ENCODE data around the gene AKAP8.
"Not testable (repeated sequence)": the region's sequence is repeated elsewhere in the genome, so short reads cannot be mapped to it uniquely, and the experiment has no call there.

Gene AKAP8

DNA sequence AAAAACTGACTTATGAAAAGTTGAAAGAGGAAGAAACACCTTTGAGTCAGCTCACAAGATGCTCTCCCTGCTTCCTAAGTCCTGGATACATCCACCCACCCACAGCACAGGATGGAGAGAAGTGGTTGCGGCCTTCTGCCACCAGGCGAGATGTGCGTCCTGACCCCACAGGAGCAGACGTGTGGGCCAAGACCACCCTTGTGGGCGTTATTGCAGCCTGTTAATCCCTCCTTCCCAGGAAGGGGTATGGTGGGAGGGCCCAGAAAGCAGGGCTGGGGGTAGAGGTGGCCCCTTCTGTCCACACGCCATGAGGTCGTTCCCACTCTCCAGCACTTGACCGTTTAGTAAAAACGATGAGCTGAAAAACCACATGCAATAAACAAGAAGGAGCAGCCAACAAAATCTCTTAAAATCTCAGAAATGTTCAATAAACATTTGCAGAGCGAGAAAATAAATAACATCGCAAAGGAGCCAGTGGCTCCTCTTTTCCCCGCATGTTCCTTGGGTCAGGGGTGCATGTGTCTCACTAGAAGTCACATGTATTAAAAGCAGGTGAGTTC is 41.6 kb upstream of the AKAP8 start:
- Histone ChIP-seq H3K9me3 (replicated peaks; ENCODE audit: low read length) (peaks cover 10% of the 10 kb centered on the region), H3K27me3 (ENCODE audit: control insufficient read depth, insufficient read depth, low read length) (no peaks in the 10 kb centered on the region), H3K4me1 (ENCODE audit: control insufficient read depth, insufficient read depth, low read length) (peaks cover 18% of the 10 kb centered on the region), H3K4me2 (ENCODE audit: low read length) (no peak overlapping the region), H3K9ac (ENCODE audit: low read depth, low read length) (no peak overlapping the region), H3K4me3 (ENCODE audit: low read length) (no peak overlapping the region), H3K36me3 (ENCODE audit: insufficient read depth, low read length) (peaks cover 50% of the 10 kb centered on the region)

- H3K36me3 ChIP-seq (ENCODE audit: insufficient read depth, low read length), result peaks cover 49% of the 10 kb centered on the region
- H3K4me1 ChIP-seq (ENCODE audit: control insufficient read depth, insufficient read depth, low read length), result peaks cover 18% of the 10 kb centered on the region
- H3K4me3 ChIP-seq (ENCODE audit: low read length), result peak overlapping the region; percentile 66
Observed at GRCh38 chr19:15419413-15420025, 39.9 kb upstream of the AKAP8 start.

GRCh38 chr19:15418579-15419412 is 39.2 kb upstream of the AKAP8 start, which contains the start of gene AKAP8L:
Gene AKAP8L, minus strand, starts transcription at chr19:15418988. Its CDS starts 65 bp downstream, at chr19:15418923.
- Histone ChIP-seq H3K36me3 (ENCODE audit: insufficient read depth, low read length) (peaks cover 42% of the 10 kb centered on the region), H3K4me1 (ENCODE audit: control insufficient read depth, insufficient read depth, low read length) (peaks cover 18% of the 10 kb centered on the region), H3K9me3 (replicated peaks; ENCODE audit: low read length) (peaks cover 9% of the 10 kb centered on the region), H3K4me3 (ENCODE audit: low read length) (peak within 1 kb of the TSS; percentile 90), H3K9ac (ENCODE audit: low read depth, low read length) (peak within 1 kb of the TSS; percentile 91), H3K27me3 (ENCODE audit: control insufficient read depth, insufficient read depth, low read length) (no peaks in the 10 kb centered on the region), H3K4me2 (ENCODE audit: low read length) (peak within 1 kb of the TSS; percentile 93)

More at GRCh38 chr19:15419413-15420025, 39.9 kb upstream of the AKAP8 start:
- no peaks in the 10 kb centered on the region for H3K27me3 ChIP-seq (ENCODE audit: control insufficient read depth, insufficient read depth, low read length)
- peak overlapping the region; percentile 62 for H3K9ac ChIP-seq (ENCODE audit: low read depth, low read length)
- H3K4me2 ChIP-seq (ENCODE audit: low read length), result peak overlapping the region; percentile 84
- peaks cover 10% of the 10 kb centered on the region for H3K9me3 ChIP-seq (replicated peaks; ENCODE audit: low read length)

DNA sequence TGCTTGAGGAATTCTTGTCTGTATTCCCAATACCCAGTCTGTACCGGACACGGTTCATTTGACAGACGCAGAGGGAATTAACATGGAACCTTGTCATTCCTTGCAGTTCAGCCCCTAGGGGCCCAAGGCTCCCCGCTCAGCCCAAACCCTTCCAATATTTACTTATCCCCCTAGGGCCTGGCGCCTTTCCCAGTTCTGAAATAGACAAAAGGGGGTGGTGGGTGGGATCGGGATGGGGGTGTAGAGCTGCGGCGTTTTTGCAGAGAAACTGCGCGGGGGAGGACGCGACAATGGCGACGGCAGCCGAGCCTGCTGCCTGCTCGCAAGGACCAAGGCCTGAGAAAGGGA is 38.6 kb upstream of the AKAP8 start:
- H3K4me1 ChIP-seq (ENCODE audit: control insufficient read depth, insufficient read depth, low read length), result peaks cover 18% of the 10 kb centered on the region
- H3K27me3 ChIP-seq (ENCODE audit: control insufficient read depth, insufficient read depth, low read length), result no peaks in the 10 kb centered on the region
- peaks cover 3% of the 10 kb centered on the region for H3K9me3 ChIP-seq (replicated peaks; ENCODE audit: low read length)
- peak overlapping the region; percentile 90 for H3K4me3 ChIP-seq (ENCODE audit: low read length)
- peaks cover 39% of the 10 kb centered on the region for H3K36me3 ChIP-seq (ENCODE audit: insufficient read depth, low read length)
- H3K4me2 ChIP-seq (ENCODE audit: low read length), result peak overlapping the region; percentile 93
- H3K9ac ChIP-seq (ENCODE audit: low read depth, low read length), result peak overlapping the region; percentile 91

DNA sequence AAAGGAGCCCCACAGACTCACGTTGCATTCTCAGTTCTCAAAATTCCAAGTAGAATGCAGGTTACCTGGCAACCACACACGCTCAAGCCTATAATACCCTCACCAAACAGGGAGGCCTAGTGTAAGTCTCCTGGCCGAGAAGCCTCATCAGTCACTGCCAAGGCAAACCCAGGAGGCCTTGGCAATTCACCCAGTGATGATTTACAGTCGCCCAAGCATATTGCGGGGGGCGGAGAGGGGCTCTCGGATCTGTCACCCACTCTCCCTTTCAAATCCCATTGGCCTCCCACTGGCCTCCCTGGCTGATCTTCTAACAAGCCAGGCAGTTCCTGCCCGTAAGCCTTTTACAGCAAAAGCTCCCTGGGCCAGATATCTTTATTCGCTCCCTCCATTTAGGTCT is 38.1 kb upstream of the AKAP8 start:
- peak overlapping the region; percentile 91 for H3K9ac ChIP-seq (ENCODE audit: low read depth, low read length)
- peaks cover 34% of the 10 kb centered on the region for H3K36me3 ChIP-seq (ENCODE audit: insufficient read depth, low read length)
- H3K4me1 ChIP-seq (ENCODE audit: control insufficient read depth, insufficient read depth, low read length), result peaks cover 18% of the 10 kb centered on the region
- no peaks in the 10 kb centered on the region for H3K9me3 ChIP-seq (replicated peaks; ENCODE audit: low read length)
- peak overlapping the region; percentile 93 for H3K4me2 ChIP-seq (ENCODE audit: low read length)
- H3K4me3 ChIP-seq (ENCODE audit: low read length), result peak overlapping the region; percentile 90
- H3K27me3 ChIP-seq (ENCODE audit: control insufficient read depth, insufficient read depth, low read length), result no peaks in the 10 kb centered on the region

DNA sequence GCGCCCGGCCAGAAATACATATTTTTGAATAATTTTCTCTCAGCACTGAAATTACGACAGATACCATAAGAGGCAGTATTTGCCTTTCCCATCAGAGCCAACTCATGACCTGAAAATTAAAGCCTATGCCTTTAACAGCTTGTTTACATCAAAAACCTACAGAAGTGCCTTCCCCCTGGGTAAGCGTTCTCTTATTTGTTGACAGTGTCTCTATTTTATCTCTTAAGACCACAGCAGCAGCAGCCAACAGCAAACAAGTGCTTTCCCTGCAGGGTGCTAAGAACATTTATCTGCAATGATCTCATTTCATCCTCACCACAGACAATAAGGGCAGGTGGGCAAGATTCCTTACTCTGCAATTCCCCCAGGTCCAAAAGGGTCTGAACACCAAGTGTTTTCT is 33.2 kb upstream of the AKAP8 start:
- no peaks in the 10 kb centered on the region for H3K27me3 ChIP-seq (ENCODE audit: control insufficient read depth, insufficient read depth, low read length)
- no peak overlapping the region for H3K9ac ChIP-seq (ENCODE audit: low read depth, low read length)
- peaks cover 16% of the 10 kb centered on the region for H3K4me1 ChIP-seq (ENCODE audit: control insufficient read depth, insufficient read depth, low read length)
- H3K36me3 ChIP-seq (ENCODE audit: insufficient read depth, low read length), result peaks cover 35% of the 10 kb centered on the region
- H3K9me3 ChIP-seq (replicated peaks; ENCODE audit: low read length), result no peaks in the 10 kb centered on the region
- no peak overlapping the region for H3K4me2 ChIP-seq (ENCODE audit: low read length)
- H3K4me3 ChIP-seq (ENCODE audit: low read length), result no peak overlapping the region

DNA sequence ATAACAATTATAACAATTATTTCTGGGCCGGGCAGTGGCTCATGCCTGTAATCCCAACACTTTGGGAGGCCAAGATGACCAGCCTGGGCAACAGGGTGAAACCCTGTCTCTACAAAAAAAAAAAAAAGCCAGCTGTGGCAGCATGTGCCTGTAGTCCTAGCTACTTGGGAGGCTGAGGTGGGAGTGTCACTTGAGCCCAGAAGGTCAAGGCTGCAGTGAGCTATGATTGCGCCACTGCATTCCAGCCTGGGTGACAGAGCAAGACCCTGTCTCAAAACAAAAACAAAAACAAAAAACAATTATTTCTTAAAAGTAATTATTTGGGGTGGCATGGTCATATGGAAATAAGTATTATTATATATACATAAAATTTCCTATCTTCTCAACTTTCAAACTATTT is 31.8 kb upstream of the AKAP8 start:
- H3K4me2 ChIP-seq (ENCODE audit: low read length); H3K4me3 ChIP-seq (ENCODE audit: low read length); H3K9me3 ChIP-seq (replicated peaks; ENCODE audit: low read length); H3K4me1 ChIP-seq (ENCODE audit: control insufficient read depth, insufficient read depth, low read length); H3K9ac ChIP-seq (ENCODE audit: low read depth, low read length); H3K27me3 ChIP-seq (ENCODE audit: control insufficient read depth, insufficient read depth, low read length): not testable (repeated sequence)
- H3K36me3 ChIP-seq (ENCODE audit: insufficient read depth, low read length), result peaks cover 30% of the 10 kb centered on the region

DNA sequence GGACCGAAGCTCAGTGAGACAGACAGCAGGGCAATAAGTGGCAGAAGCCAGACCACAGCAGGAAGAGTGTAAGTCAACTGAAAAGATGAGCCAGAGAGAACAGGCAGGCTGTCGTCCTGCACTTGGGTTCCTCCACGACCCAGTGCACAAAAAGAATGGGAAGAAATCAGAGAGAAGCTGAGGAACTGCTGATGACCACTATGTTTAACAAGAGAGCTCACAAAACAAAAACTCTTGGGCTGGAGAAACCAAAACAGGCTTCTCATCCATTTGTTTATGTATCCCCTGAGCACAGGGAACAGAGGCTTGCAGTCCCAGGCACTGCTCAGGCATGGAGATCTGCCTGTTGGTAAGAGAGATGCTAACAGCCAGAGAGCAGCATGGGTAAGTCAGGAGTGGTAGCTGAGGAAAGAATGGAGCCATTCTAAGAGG is 25.2 kb upstream of the AKAP8 start:
- peaks cover 7% of the 10 kb centered on the region for H3K4me1 ChIP-seq (ENCODE audit: control insufficient read depth, insufficient read depth, low read length)
- no peak overlapping the region for H3K4me2 ChIP-seq (ENCODE audit: low read length)
- H3K27me3 ChIP-seq (ENCODE audit: control insufficient read depth, insufficient read depth, low read length), result no peaks in the 10 kb centered on the region
- no peak overlapping the region for H3K9ac ChIP-seq (ENCODE audit: low read depth, low read length)
- peaks cover 49% of the 10 kb centered on the region for H3K36me3 ChIP-seq (ENCODE audit: insufficient read depth, low read length)
- no peaks in the 10 kb centered on the region for H3K9me3 ChIP-seq (replicated peaks; ENCODE audit: low read length)
- H3K4me3 ChIP-seq (ENCODE audit: low read length), result no peak overlapping the region

DNA sequence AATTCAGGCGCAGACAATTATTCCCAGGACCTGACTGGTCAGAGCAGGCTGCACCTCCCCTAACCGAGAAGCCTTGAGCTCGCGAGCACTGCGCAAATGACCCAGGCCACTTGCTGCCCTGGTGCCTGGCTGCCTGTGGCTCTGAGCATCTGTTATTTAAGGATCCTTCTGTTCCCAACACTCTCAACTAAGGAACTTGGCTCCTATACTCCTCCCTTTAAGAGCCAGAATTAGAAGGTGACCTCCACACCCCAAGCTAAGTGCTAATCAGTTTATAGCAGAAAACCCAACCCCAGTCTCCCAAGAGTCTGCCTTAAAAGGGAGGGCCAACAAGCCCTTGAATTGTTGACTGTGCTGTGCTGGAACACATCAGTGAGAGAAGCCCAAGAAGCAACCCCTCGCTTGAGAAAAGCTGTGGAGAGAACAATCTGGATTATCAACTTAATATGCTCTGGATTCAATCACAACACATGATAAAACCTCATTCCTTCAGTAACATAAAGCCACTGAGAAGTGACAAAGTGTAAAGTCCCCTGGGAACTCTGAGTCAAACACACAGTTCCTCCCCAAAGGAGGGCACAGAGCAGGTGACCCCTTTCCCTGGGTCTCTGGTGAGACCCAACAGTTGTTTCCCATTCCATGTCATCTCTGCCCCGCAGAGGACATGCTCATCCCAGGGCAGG is 24.7 kb upstream of the AKAP8 start:
- H3K4me3 ChIP-seq (ENCODE audit: low read length), result no peak overlapping the region
- H3K36me3 ChIP-seq (ENCODE audit: insufficient read depth, low read length), result peaks cover 49% of the 10 kb centered on the region
- H3K9me3 ChIP-seq (replicated peaks; ENCODE audit: low read length), result no peaks in the 10 kb centered on the region
- no peak overlapping the region for H3K4me2 ChIP-seq (ENCODE audit: low read length)
- no peaks in the 10 kb centered on the region for H3K27me3 ChIP-seq (ENCODE audit: control insufficient read depth, insufficient read depth, low read length)
- H3K4me1 ChIP-seq (ENCODE audit: control insufficient read depth, insufficient read depth, low read length), result peaks cover 7% of the 10 kb centered on the region
- no peak overlapping the region for H3K9ac ChIP-seq (ENCODE audit: low read depth, low read length)

- Histone ChIP-seq H3K4me3 (ENCODE audit: low read length) (no peak overlapping the region), H3K36me3 (ENCODE audit: insufficient read depth, low read length) (peaks cover 56% of the 10 kb centered on the region), H3K27me3 (ENCODE audit: control insufficient read depth, insufficient read depth, low read length) (no peaks in the 10 kb centered on the region), H3K4me1 (ENCODE audit: control insufficient read depth, insufficient read depth, low read length) (peaks cover 7% of the 10 kb centered on the region), H3K9me3 (replicated peaks; ENCODE audit: low read length) (no peaks in the 10 kb centered on the region), H3K4me2 (ENCODE audit: low read length) (no peak overlapping the region), H3K9ac (ENCODE audit: low read depth, low read length) (no peak overlapping the region)
Observed at GRCh38 chr19:15403151-15403531, 23.6 kb upstream of the AKAP8 start.

DNA sequence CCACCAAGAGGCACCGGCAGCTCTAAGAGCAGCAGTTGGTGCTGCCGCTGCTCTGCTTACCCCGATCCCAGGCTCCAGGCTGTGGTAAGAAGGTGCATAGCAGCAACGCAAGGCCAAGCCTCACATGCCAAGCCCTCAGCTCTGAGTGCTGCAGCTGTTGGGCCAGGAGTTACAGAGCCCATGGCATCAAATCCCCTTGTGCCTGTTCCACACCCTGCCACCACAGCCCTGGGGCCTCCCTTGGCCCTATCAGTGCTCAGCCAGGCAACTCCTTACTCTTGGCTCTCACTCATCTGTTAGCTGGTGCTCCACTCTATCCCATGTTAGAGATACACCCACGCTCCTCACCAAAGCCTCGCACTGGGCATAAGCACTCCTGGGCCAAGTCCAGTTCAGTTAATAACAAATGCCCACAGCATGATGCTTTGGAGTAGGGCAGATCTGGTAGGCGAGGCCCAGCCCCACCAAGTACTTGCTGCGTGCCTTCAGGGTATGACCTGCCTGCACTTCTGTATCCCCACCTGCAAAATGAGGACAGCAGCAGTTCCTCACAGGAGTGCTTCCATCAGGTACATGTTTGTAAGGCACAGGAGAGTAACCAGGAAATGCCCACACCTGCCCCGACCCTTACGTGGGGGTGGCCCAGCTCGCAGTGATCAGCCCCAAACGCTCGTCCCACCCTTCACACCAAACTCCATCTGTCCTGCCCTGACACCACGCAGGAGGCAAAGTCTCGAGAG is 23.0 kb upstream of the AKAP8 start:
- Histone ChIP-seq H3K4me1 (ENCODE audit: control insufficient read depth, insufficient read depth, low read length) (peaks cover 7% of the 10 kb centered on the region), H3K9ac (ENCODE audit: low read depth, low read length) (no peak overlapping the region), H3K36me3 (ENCODE audit: insufficient read depth, low read length) (peaks cover 62% of the 10 kb centered on the region), H3K9me3 (replicated peaks; ENCODE audit: low read length) (no peaks in the 10 kb centered on the region), H3K4me2 (ENCODE audit: low read length) (no peak overlapping the region), H3K27me3 (ENCODE audit: control insufficient read depth, insufficient read depth, low read length) (no peaks in the 10 kb centered on the region), H3K4me3 (ENCODE audit: low read length) (no peak overlapping the region)
